HepG2 (cell line): ENCODE data around the gene XXYLT1. TPM values are rescaled to one million over a fixed set of nuclear protein-coding genes. Genes with fewer than 3 reads are reported as not detected.

Experiments used
- ETV5 ChIP-seq: IDR thresholded peaks from 2 replicates; pipeline ENCODE4 v1.6.1; 2018; ENCODE audit warnings: missing biosample characterization, missing genetic modification reagents, inconsistent platforms, borderline replicate concordance
- MTA1 ChIP-seq: sonication (generic); formaldehyde crosslinking; IDR thresholded peaks from 2 replicates; pipeline ENCODE4 v1.4.0; 2020; ENCODE audit warnings: missing genetic modification reagents, mild to moderate bottlenecking, borderline replicate concordance
- MYNN ChIP-seq: sonication (generic); formaldehyde crosslinking; IDR thresholded peaks from 2 replicates; pipeline ENCODE4 v1.4.0; 2020; ENCODE audit warnings: mild to moderate bottlenecking, low read depth, missing genetic modification reagents
- PAX8 ChIP-seq: sonication (generic); formaldehyde crosslinking; IDR thresholded peaks from 2 replicates; pipeline ENCODE4 v1.8.0; 2022; ENCODE audit warnings: mild to moderate bottlenecking, missing genetic modification reagents, borderline replicate concordance
- TP53 ChIP-seq: sonication (generic); formaldehyde crosslinking; conservative IDR thresholded peaks from 2 replicates; pipeline ENCODE4 v1.4.0; 2020; ENCODE audit warnings: missing genetic modification reagents
- ZBTB38 ChIP-seq: sonication (generic); formaldehyde crosslinking; IDR thresholded peaks from 2 replicates; pipeline ENCODE4 v1.5.1; 2020; ENCODE audit warnings: mild to moderate bottlenecking, missing genetic modification reagents
- ZFP36L2 ChIP-seq: sonication (generic); formaldehyde crosslinking; IDR thresholded peaks from 2 replicates; pipeline ENCODE4 v1.4.0; 2020; ENCODE audit warnings: missing genetic modification reagents
- ZNF441 ChIP-seq: sonication (generic); formaldehyde crosslinking; IDR thresholded peaks from 2 replicates; pipeline ENCODE4 v1.7.0; 2021; ENCODE audit warnings: missing genetic modification reagents, borderline replicate concordance
- polyA plus RNA-seq, 8 experiments: library from polyadenylated mRNA; depleted of rRNA in 3 of 8; stranded (reverse) in 7 of 8; unstranded in 1 of 8; fragments of >200 nt; fragmentation: Illumina TruSeq in 4 of 8; extraction: Trizol in 4 of 8; gene quantifications; 2 replicates each; pipeline versions ENCODE4 v1.2.1 to v1.2.3, GENCODE V29; 2011 to 2016; ENCODE audit warnings: low read depth in 4 of 8, missing spikeins in 1 of 8, mixed read lengths in 1 of 8; ENCODE audit not compliant: insufficient read depth in 1 of 8
- total RNA-seq, 5 experiments: library from RNA; depleted of rRNA; stranded (reverse); fragments of >200 nt; fragmentation: Illumina TruSeq; extraction: Trizol; gene quantifications; 2 replicates each; pipeline ENCODE4 v1.2.3, GENCODE V29; 2016; ENCODE audit warnings: low read depth in 1 of 5
- TF ChIP-seq, protein P1 (sequence below): sonication (generic); formaldehyde crosslinking; IDR thresholded peaks from 2 replicates; pipeline ENCODE4 v1.8.0; 2022; ENCODE audit warnings: mild to moderate bottlenecking, missing genetic modification reagents
- TF ChIP-seq, protein P2 (sequence below): sonication (generic); formaldehyde crosslinking; IDR thresholded peaks from 2 replicates; pipeline ENCODE4 v1.5.0; 2020; ENCODE audit warnings: mild to moderate bottlenecking, missing genetic modification reagents
- TF ChIP-seq, protein P3 (sequence below), 2 experiments: fragments of 450-650 bp in 1 of 2; sonication (generic) in 1 of 2; formaldehyde crosslinking in 1 of 2; IDR thresholded peaks; 2 replicates each; pipeline versions ENCODE4 v1.6.1 to v1.8.0; 2016 to 2022; ENCODE audit warnings: antibody characterized with exemption in 1 of 2, mild to moderate bottlenecking in 1 of 2, missing genetic modification reagents in 1 of 2
- TF ChIP-seq, protein P4 (sequence below): IDR thresholded peaks from 2 replicates; pipeline ENCODE4 v1.6.1; 2016; ENCODE audit warnings: missing genetic modification reagents, missing compliant biosample characterization
- TF ChIP-seq, protein P5 (sequence below): sonication (generic); formaldehyde crosslinking; IDR thresholded peaks from 2 replicates; pipeline ENCODE4 v1.4.0; 2020; ENCODE audit warnings: missing genetic modification reagents, mild to moderate bottlenecking, borderline replicate concordance
- TF ChIP-seq, protein P6 (sequence below): IDR thresholded peaks from 2 replicates; pipeline ENCODE4 v1.6.1; 2012; ENCODE audit warnings: inconsistent platforms

The XXYLT1 gene
- total and polyA plus RNA-seq, 2 of the 13 experiments (the other 11 are each of a cell fraction or from before 2014, with no cell fraction given) = 17.7 to 19.0 TPM

DNA sequence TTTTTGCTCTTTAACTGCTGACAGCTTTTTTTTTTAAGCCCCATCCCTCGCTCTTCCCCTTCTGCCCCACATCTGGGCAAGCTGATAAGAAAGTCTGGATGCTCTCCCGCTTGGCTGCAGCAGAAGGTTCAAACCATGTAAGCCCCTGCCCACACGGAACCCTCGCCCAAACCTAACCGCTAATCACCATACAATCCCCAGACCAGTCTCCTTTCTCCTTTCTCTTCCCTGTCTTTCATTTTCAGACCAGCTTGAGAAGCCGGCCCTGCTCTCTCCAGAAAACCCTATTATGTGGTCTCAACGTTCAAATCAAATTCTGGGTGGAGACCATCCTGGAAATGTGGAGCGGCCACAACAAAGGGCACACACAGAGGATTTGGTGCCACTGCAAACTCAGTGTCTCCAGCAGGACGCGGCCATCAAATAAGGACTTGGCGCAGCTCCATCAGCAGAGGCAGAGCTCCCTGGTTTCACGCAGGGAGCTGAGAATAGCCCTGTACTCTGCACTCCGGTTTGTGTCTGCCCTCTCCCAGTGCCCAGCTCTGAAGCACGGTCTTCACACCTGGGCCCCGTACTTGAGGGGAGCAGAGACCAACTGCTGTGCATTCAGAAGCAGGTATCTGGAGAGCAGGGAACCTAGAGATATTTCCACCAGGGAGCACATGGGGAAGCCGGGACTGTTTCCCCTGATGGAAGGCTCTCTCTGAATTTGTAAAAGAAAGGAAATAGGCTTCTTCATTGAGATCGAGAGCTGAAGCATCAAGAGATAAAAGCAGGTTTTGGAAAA lies 92.6 kb downstream of the XXYLT1 start (continued):
- TF ChIP-seq MTA1 (CRISPR knock-in tag) = no peak
- TF ChIP-seq, protein P1, sequence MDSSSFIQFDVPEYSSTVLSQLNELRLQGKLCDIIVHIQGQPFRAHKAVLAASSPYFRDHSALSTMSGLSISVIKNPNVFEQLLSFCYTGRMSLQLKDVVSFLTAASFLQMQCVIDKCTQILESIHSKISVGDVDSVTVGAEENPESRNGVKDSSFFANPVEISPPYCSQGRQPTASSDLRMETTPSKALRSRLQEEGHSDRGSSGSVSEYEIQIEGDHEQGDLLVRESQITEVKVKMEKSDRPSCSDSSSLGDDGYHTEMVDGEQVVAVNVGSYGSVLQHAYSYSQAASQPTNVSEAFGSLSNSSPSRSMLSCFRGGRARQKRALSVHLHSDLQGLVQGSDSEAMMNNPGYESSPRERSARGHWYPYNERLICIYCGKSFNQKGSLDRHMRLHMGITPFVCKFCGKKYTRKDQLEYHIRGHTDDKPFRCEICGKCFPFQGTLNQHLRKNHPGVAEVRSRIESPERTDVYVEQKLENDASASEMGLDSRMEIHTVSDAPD (CRISPR knock-in tag) = no peak
- TF ChIP-seq, protein P2, sequence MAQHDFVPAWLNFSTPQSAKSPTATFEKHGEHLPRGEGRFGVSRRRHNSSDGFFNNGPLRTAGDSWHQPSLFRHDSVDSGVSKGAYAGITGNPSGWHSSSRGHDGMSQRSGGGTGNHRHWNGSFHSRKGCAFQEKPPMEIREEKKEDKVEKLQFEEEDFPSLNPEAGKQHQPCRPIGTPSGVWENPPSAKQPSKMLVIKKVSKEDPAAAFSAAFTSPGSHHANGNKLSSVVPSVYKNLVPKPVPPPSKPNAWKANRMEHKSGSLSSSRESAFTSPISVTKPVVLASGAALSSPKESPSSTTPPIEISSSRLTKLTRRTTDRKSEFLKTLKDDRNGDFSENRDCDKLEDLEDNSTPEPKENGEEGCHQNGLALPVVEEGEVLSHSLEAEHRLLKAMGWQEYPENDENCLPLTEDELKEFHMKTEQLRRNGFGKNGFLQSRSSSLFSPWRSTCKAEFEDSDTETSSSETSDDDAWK (CRISPR knock-in tag) = no peak
- TF ChIP-seq, protein P3, sequence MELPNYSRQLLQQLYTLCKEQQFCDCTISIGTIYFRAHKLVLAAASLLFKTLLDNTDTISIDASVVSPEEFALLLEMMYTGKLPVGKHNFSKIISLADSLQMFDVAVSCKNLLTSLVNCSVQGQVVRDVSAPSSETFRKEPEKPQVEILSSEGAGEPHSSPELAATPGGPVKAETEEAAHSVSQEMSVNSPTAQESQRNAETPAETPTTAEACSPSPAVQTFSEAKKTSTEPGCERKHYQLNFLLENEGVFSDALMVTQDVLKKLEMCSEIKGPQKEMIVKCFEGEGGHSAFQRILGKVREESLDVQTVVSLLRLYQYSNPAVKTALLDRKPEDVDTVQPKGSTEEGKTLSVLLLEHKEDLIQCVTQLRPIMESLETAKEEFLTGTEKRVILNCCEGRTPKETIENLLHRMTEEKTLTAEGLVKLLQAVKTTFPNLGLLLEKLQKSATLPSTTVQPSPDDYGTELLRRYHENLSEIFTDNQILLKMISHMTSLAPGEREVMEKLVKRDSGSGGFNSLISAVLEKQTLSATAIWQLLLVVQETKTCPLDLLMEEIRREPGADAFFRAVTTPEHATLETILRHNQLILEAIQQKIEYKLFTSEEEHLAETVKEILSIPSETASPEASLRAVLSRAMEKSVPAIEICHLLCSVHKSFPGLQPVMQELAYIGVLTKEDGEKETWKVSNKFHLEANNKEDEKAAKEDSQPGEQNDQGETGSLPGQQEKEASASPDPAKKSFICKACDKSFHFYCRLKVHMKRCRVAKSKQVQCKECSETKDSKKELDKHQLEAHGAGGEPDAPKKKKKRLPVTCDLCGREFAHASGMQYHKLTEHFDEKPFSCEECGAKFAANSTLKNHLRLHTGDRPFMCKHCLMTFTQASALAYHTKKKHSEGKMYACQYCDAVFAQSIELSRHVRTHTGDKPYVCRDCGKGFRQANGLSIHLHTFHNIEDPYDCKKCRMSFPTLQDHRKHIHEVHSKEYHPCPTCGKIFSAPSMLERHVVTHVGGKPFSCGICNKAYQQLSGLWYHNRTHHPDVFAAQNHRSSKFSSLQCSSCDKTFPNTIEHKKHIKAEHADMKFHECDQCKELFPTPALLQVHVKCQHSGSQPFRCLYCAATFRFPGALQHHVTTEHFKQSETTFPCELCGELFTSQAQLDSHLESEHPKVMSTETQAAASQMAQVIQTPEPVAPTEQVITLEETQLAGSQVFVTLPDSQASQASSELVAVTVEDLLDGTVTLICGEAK (IDR thresholded peaks at IDR 0.05) = no peak
- TF ChIP-seq, protein P3 (CRISPR knock-in tag; IDR thresholded peaks at IDR 0.05) = no peak
- TF ChIP-seq, protein P4, sequence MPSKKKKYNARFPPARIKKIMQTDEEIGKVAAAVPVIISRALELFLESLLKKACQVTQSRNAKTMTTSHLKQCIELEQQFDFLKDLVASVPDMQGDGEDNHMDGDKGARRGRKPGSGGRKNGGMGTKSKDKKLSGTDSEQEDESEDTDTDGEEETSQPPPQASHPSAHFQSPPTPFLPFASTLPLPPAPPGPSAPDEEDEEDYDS (CRISPR knock-in tag) = no peak
- peak; percentile 28; the same call in 1 of the 2 replicates for TF ChIP-seq ZBTB38 (CRISPR knock-in tag)
- TF ChIP-seq PAX8 (CRISPR knock-in tag) = no peak
- TF ChIP-seq, protein P5, sequence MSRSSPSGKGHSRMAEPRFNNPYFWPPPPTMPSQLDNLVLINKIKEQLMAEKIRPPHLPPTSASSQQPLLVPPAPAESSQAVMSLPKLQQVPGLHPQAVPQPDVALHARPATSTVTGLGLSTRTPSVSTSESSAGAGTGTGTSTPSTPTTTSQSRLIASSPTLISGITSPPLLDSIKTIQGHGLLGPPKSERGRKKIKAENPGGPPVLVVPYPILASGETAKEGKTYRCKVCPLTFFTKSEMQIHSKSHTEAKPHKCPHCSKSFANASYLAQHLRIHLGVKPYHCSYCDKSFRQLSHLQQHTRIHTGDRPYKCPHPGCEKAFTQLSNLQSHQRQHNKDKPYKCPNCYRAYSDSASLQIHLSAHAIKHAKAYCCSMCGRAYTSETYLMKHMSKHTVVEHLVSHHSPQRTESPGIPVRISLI (CRISPR knock-in tag) = no peak
- no peak for TF ChIP-seq ETV5 (CRISPR knock-in tag)
- no peak for TF ChIP-seq TP53 (CRISPR knock-in tag)
- no peak for TF ChIP-seq ZFP36L2 (CRISPR knock-in tag)
- TF ChIP-seq ZNF441 (CRISPR knock-in tag) = no peak
- TF ChIP-seq, protein P6, sequence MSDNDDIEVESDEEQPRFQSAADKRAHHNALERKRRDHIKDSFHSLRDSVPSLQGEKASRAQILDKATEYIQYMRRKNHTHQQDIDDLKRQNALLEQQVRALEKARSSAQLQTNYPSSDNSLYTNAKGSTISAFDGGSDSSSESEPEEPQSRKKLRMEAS = 0 out of 2 replicates have a peak, but pooled peaks have one; percentile 30
- no peak for TF ChIP-seq MYNN (CRISPR knock-in tag)
